NCI-H526 (cell line): ENCODE results near the gene HAUS2.

ENCODE experiments used
- DNase-seq, 2 experiments: peaks; one replicate each; lab custom pipeline; 2025; lab: John Stamatoyannopoulos, UW

The HAUS2 gene

DNA sequence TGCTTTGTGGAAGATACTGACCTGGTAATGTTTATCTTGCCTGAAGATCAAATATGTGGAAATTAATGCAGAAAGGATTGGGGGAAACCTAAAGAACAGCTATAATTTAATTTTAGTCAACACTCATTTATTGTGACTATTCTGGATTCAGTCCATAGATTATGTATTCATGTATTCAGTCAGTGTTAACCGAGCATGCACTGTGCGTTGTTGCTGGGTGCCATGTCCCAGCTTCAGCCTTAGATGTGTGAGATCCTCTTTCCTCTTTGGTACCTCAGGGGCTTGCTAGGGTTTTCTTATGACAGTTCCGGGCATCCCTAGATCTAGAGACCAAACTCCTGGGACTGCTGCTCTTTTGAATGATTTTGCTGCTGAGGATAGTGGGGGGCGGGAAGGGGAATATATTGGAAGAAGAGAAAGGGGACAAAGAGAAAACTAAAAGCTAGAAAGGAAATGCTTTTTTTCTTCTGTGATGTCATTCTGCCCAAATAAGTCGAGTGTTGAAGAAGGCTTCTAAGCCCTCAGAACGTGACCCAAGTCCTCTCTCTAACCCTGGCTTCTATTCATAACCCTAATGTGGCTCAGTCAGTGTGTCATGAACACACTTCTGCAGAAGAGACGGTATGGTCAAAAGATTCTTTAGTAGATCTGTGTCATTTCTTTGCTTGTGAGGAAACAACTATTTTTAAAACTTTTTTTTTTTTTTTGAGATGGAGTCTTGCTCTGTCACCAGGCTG, 60.3 kb downstream of the HAUS2 start:
- no peak for DNase-seq

DNA sequence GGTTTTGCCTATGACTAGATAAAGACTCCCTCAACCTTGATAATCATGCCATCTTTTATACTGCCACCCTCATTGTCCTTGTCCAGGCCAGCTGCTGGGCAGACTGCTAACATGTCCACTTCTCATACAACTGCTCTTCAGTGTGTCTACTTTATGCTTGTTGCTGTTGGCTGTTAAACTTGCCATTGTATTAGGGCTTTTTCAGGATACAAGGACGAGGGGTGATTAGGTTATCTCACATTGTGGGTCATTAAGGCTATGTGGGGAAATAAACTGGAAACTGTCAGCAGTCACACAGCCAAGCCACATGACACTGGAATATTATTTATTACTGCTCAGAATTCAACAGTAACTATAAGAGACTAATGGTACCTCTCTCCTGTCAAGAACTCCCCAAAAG, 62.9 kb downstream of the HAUS2 start:
- no peak for DNase-seq

DNA sequence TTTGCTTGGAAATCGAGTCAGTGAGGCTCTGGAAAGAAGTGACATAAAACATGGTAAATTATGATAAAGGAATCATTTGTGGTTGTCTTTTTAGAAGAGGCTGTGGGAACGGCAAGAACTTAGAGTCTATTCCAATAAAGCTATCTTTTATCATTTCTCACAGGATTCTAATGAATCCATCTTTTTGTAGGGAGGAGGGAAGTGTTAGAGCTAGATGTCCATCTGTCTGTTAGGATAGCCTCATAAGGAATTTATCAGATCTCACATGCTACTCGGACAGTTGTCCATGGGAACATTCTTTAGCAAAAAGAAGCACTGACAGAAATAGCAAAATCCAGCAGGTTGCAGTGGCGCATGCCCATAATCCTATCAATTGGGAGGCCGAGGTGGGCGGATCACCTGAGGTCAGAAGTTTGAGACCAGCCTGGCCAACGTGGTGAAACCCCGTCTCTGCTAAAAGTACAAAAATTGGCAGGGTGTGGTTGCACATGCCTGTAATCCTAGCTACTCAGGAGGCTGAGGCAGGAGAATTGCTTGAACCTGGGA, 63.8 kb downstream of the HAUS2 start:
- no peak for DNase-seq

DNA sequence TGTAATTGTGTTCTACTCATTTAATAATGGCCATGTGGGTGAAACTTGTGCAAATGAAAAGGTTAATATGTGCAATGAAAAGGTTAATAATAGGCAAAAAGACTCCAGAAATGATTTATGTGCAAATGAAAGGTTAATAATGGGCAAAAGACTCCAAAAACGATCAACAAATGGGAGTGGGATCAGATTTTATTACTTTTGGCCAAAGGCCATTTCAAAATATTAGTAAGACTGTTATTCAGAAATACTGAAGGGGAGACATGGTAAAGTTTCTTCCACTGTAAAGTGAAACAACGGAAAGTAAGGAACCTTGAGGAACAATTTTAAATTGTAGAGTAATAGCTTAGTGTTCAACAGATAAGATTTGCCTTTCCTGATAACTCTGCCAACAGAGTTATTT, 67.5 kb downstream of the HAUS2 start:
- no peak for DNase-seq
